ENCODE measurements around the gene MGST2. TPM values are rescaled to one million over a fixed set of nuclear protein-coding genes. Genes with fewer than 3 reads are reported as not detected.

Gene MGST2
- polyA plus RNA-seq, 1 donor (not counting 4 experiments of a cell fraction or from before 2014, with no cell fraction given), result 57.6 TPM

GRCh38 chr4:139629436-139630125 is 36.0 kb upstream of the MGST2 start:
- dilution Hi-C loops (cut with MboI; ENCODE audit: extremely low pct_ligation_motif_present, low sequenced_read_pairs), result no loop called here
- no peaks in the 10 kb centered on the region for H3K79me2 ChIP-seq (ENCODE audit: control insufficient read depth, insufficient read depth, low read length)
- no peak for FAIRE-seq

DNA sequence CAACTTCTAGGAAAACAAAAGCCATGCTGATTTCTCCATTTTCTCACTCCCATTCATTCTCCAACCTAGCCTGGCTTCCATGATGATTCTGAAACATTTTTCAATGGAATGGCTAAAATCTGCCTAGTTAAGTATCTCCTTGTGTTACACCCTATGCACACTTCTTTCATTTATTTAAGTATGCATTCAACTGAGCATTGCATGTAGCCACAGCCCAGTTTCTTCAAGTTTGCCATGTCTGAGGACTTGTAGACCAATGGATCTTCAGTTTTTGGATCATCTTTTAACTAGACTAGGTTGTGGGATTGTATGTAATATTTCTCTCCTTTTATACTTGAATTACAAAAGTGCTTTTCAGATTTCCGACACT is 35.5 kb upstream of the MGST2 start:
- Histone ChIP-seq H3K4me1 (ENCODE audit: control insufficient read depth, extremely low read depth, insufficient read depth, low read length) (no peaks in the 10 kb centered on the region), H2AFZ (ENCODE audit: control insufficient read depth, low read length) (no peak overlapping the region), H3K4me3 (ENCODE audit: control insufficient read depth in 2 of 3, extremely low read depth in 1 of 3, insufficient read depth in 2 of 3, low read depth in 1 of 3, low read length in 3 of 3) (no peak overlapping the region), H3K27me3 (ENCODE audit: control insufficient read depth, extremely low read depth, insufficient read depth, low read length) (peaks cover 3% of the 10 kb centered on the region), H3K9me1 (ENCODE audit: control insufficient read depth, extremely low read depth, insufficient read depth, low read length) (no peaks in the 10 kb centered on the region), H3K36me3 (ENCODE audit: control insufficient read depth in 2 of 2, extremely low read depth in 1 of 2, insufficient read depth in 2 of 2, low read length in 2 of 2) (no peaks in the 10 kb centered on the region), H3K79me2 (ENCODE audit: control insufficient read depth, insufficient read depth, low read length) (no peaks in the 10 kb centered on the region), H3K9ac (ENCODE audit: control insufficient read depth, extremely low read depth, insufficient read depth, low read length) (no peak overlapping the region), H4K20me1 (ENCODE audit: control insufficient read depth, extremely low read depth, insufficient read depth, low read length) (no peaks in the 10 kb centered on the region), H3K4me2 (ENCODE audit: control insufficient read depth, extremely low read depth, insufficient read depth, low read depth, low read length) (no peak overlapping the region), H3K9me3 (ENCODE audit: control insufficient read depth, low read depth, low read length) (no peaks in the 10 kb centered on the region), H3K27ac (ENCODE audit: control insufficient read depth, insufficient read depth, low read length) (no peak overlapping the region)
- no peak for FAIRE-seq
- dilution Hi-C loops (cut with MboI; ENCODE audit: extremely low pct_ligation_motif_present, low sequenced_read_pairs), result no loop called here
- DNase-seq (ENCODE audit: low read depth, low spot score), result no peak
- no peak for TF ChIP-seq EZH2 (IDR thresholded peaks at IDR 0.05; ENCODE audit: low read length)
- TF ChIP-seq, protein P1, sequence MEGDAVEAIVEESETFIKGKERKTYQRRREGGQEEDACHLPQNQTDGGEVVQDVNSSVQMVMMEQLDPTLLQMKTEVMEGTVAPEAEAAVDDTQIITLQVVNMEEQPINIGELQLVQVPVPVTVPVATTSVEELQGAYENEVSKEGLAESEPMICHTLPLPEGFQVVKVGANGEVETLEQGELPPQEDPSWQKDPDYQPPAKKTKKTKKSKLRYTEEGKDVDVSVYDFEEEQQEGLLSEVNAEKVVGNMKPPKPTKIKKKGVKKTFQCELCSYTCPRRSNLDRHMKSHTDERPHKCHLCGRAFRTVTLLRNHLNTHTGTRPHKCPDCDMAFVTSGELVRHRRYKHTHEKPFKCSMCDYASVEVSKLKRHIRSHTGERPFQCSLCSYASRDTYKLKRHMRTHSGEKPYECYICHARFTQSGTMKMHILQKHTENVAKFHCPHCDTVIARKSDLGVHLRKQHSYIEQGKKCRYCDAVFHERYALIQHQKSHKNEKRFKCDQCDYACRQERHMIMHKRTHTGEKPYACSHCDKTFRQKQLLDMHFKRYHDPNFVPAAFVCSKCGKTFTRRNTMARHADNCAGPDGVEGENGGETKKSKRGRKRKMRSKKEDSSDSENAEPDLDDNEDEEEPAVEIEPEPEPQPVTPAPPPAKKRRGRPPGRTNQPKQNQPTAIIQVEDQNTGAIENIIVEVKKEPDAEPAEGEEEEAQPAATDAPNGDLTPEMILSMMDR (optimal IDR thresholded peaks at IDR 0.05 in 1 of 3, IDR thresholded peaks at IDR 0.05 in 1 of 3, conservative IDR thresholded peaks at IDR 0.05 in 1 of 3; ENCODE audit: extremely low read depth in 1 of 3, insufficient read depth in 2 of 3, low read length in 3 of 3), result no peak

More at GRCh38 chr4:139629436-139630125, 36.0 kb upstream of the MGST2 start:
- Histone ChIP-seq H3K9me3 (ENCODE audit: control insufficient read depth, low read depth, low read length) (no peaks in the 10 kb centered on the region), H2AFZ (ENCODE audit: control insufficient read depth, low read length) (no peak overlapping the region), H3K36me3 (ENCODE audit: control insufficient read depth in 2 of 2, extremely low read depth in 1 of 2, insufficient read depth in 2 of 2, low read length in 2 of 2) (no peaks in the 10 kb centered on the region), H3K4me2 (ENCODE audit: control insufficient read depth, extremely low read depth, insufficient read depth, low read depth, low read length) (no peak overlapping the region), H3K27me3 (ENCODE audit: control insufficient read depth, extremely low read depth, insufficient read depth, low read length) (peaks cover 3% of the 10 kb centered on the region), H4K20me1 (ENCODE audit: control insufficient read depth, extremely low read depth, insufficient read depth, low read length) (no peaks in the 10 kb centered on the region), H3K27ac (ENCODE audit: control insufficient read depth, insufficient read depth, low read length) (no peak overlapping the region), H3K9me1 (ENCODE audit: control insufficient read depth, extremely low read depth, insufficient read depth, low read length) (no peaks in the 10 kb centered on the region), H3K4me1 (ENCODE audit: control insufficient read depth, extremely low read depth, insufficient read depth, low read length) (no peaks in the 10 kb centered on the region), H3K9ac (ENCODE audit: control insufficient read depth, extremely low read depth, insufficient read depth, low read length) (no peak overlapping the region), H3K4me3 (ENCODE audit: control insufficient read depth in 2 of 3, extremely low read depth in 1 of 3, insufficient read depth in 2 of 3, low read depth in 1 of 3, low read length in 3 of 3) (no peak overlapping the region)
- no peak for TF ChIP-seq EZH2 (IDR thresholded peaks at IDR 0.05; ENCODE audit: low read length)
- TF ChIP-seq, protein P1 (optimal IDR thresholded peaks at IDR 0.05 in 1 of 3, IDR thresholded peaks at IDR 0.05 in 1 of 3, conservative IDR thresholded peaks at IDR 0.05 in 1 of 3; ENCODE audit: extremely low read depth in 1 of 3, insufficient read depth in 2 of 3, low read length in 3 of 3), result no peak
- no peak for DNase-seq (ENCODE audit: low read depth, low spot score)

Measured in keratinocyte (primary cell).